Right lobe of liver (tissue), 5 donors: ENCODE measurements around the gene PRKACB. TPM values are rescaled to one million over a fixed set of nuclear protein-coding genes. Genes with fewer than 3 reads are reported as not detected.

Experiments used
- small RNA-seq, 2 experiments: library from RNA; depleted of rRNA; stranded (forward); fragments of <200 nt; gene quantifications; one replicate each; pipeline ENCODE3, GENCODE V24; 2016
- total RNA-seq, 6 experiments: library from RNA; depleted of rRNA in 2 of 6; stranded (reverse); fragments of >200 nt in 2 of 6; fragmentation: NEBNext Ultra II Directional in 3 of 6; extraction: Animal tissue kit (Norgen Biotek cat#: 25700) in 3 of 6; gene quantifications; one replicate each; pipeline versions ENCODE4 v1.1.0 to v1.2.4, GENCODE V29; 2016 to 2023
- donor health status: DM: no; HTN: no; CAD: no.
- donor health status: DM: no; HTN: no; CAD: no.
- donor health status: DM: no; HTN: yes; CAD: no.
- donor health status: DM: no; HTN: yes; CAD: no.

Gene PRKACB
- total RNA-seq, 6 experiments from 2014 or later: 11.1 to 19.7 (median 15.6) TPM

Small RNA genes within 50 kb of the gene (small RNA-seq; reads per million reads assigned to genes)
- gene AL450063.1: 0 reads per million in 2 experiments
- 0 to 0.10 reads per million in 2 experiments for gene RF00410

Other genes starting within 250 kb of the PRKACB start
- 1 to 10 TPM in 5 of 6 experiments, under 1 TPM in 1; 0.92 to 7.2 (median 3.9) TPM for gene TTLL7, start 145.1 kb upstream of the PRKACB start, total RNA-seq
- gene SAMD13, start 157.4 kb downstream of the PRKACB start, total RNA-seq: under 1 TPM in 3 of 6 experiments, not detected in 3; 0.40 to 0.68 (median 0.47) TPM